ENCODE data around the gene PHACTR1. TPM values are rescaled to one million over a fixed set of nuclear protein-coding genes. Genes with fewer than 3 reads are reported as not detected.

PHACTR1 gene
- total and polyA plus RNA-seq, 7 donors, result 0.60 to 7.5 (median 3.7) TPM

GRCh38 chr6:13288481-13288880 is 571.9 kb downstream of the PHACTR1 start:
- Histone ChIP-seq H3K4me3 (no peak overlapping the region), H3K27ac (no peak overlapping the region), H3K4me1 (no peaks in the 10 kb centered on the region), H3K27me3 (no peaks in the 10 kb centered on the region), H3K9me3 (peaks cover 0 to 12% (median 5%) of the 10 kb centered on the region in 4 donors), H3K36me3 (peaks cover 0 to 15% (median 3%) of the 10 kb centered on the region in 4 donors)
- WGBS, 2 donors, result 88 to 96% methylated on average over 9 of the region's 9 CpGs
- TF ChIP-seq POLR2A (IDR thresholded peaks at IDR 0.05) (no peak), POLR2AphosphoS5 (IDR thresholded peaks at IDR 0.05) (no peak), EP300 (IDR thresholded peaks at IDR 0.05) (no peak)
- TF ChIP-seq, protein P1, sequence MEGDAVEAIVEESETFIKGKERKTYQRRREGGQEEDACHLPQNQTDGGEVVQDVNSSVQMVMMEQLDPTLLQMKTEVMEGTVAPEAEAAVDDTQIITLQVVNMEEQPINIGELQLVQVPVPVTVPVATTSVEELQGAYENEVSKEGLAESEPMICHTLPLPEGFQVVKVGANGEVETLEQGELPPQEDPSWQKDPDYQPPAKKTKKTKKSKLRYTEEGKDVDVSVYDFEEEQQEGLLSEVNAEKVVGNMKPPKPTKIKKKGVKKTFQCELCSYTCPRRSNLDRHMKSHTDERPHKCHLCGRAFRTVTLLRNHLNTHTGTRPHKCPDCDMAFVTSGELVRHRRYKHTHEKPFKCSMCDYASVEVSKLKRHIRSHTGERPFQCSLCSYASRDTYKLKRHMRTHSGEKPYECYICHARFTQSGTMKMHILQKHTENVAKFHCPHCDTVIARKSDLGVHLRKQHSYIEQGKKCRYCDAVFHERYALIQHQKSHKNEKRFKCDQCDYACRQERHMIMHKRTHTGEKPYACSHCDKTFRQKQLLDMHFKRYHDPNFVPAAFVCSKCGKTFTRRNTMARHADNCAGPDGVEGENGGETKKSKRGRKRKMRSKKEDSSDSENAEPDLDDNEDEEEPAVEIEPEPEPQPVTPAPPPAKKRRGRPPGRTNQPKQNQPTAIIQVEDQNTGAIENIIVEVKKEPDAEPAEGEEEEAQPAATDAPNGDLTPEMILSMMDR (IDR thresholded peaks at IDR 0.05), result no peak
- DNase-seq, result no peak
- intact Hi-C loops (cut with DNase I), result no loop called here

DNA sequence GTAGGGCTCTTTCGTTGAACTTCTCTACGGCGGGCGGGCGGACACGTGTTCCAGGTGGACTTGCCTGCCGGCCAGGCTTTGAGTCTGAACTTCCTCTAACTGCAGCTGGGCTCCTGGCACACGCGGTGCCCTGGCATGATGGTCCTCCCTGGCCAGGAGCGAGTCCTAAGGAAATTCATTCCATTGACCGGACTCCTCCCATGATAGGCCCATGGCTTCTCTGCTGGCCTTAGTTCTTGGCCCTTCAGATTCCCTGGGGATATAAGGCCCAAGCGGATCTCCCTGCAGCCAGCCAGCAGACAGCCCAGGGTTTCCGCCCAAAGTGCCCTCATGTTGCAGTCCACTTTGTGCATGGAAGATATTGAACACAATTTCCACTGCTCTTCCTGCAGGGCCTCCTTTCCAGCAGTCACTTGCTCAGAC is 572.4 kb downstream of the PHACTR1 start:
- Histone ChIP-seq H3K36me3 (peaks cover 4 to 18% (median 8%) of the 10 kb centered on the region in 4 donors), H3K9me3 (peaks cover 0 to 12% (median 5%) of the 10 kb centered on the region in 4 donors), H3K4me3 (no peak overlapping the region), H3K27ac (no peak overlapping the region), H3K4me1 (no peaks in the 10 kb centered on the region), H3K27me3 (no peaks in the 10 kb centered on the region)
- no peak for TF ChIP-seq EP300 (IDR thresholded peaks at IDR 0.05)
- TF ChIP-seq POLR2A (IDR thresholded peaks at IDR 0.05), result no peak
- TF ChIP-seq POLR2AphosphoS5 (IDR thresholded peaks at IDR 0.05), result no peak
- TF ChIP-seq, protein P1 (IDR thresholded peaks at IDR 0.05), result no peak
- WGBS, 2 donors, result 89% methylated on average over 13 of the region's 13 CpGs
- intact Hi-C loops (cut with DNase I), result no loop called here
- no peak for DNase-seq

- Histone ChIP-seq H3K4me3 (no peak overlapping the region), H3K27me3 (no peaks in the 10 kb centered on the region), H3K4me1 (no peaks in the 10 kb centered on the region), H3K36me3 (peaks cover 9 to 27% (median 15%) of the 10 kb centered on the region in 4 donors), H3K27ac (no peak overlapping the region), H3K9me3 (peaks cover 0 to 12% (median 5%) of the 10 kb centered on the region in 4 donors)
- TF ChIP-seq POLR2AphosphoS5 (IDR thresholded peaks at IDR 0.05), result no peak
- no peak for TF ChIP-seq EP300 (IDR thresholded peaks at IDR 0.05)
- TF ChIP-seq POLR2A (IDR thresholded peaks at IDR 0.05), result no peak
- intact Hi-C loops (cut with DNase I), result no loop called here
- DNase-seq, result no peak
- 19 to 67% methylated on average over 9 of the region's 9 CpGs for WGBS, 2 donors
These were observed 573.3 kb downstream of the PHACTR1 start for GRCh38 chr6:13289789-13290318.

DNA sequence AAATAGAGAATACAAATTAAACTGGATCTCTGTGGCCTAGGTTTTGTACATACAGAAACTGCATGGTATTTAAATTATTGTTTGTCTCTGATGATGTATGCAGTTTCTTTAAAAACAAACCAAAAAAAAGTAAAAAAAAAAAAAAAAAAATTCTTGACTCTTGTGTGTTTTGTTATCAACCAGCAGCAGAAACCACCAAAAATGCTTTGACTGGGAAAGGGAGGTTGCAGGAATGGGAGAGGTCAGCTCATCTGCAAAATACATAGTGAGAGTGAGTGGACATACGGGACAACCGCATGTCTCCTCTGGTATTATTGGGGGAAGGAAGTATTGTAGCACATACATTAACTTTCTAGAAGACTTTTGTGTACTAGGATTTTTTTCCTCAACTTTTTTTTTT is 573.8 kb downstream of the PHACTR1 start:
- TF ChIP-seq POLR2AphosphoS5 (IDR thresholded peaks at IDR 0.05), result no peak
- no peaks in the 10 kb centered on the region for H3K27me3 ChIP-seq
- 84 to 97% methylated on average over 2 of the region's 2 CpGs for whole genome bisulfite sequencing, 2 donors

GRCh38 chr6:13292774-13293173 is 576.2 kb downstream of the PHACTR1 start:
- 86 to 96% methylated on average over 9 of the region's 9 CpGs for WGBS, 2 donors
- intact Hi-C loops (cut with DNase I), result no loop called here
- Histone ChIP-seq H3K27ac (no peak overlapping the region), H3K4me3 (no peak overlapping the region), H3K4me1 (no peaks in the 10 kb centered on the region), H3K27me3 (no peaks in the 10 kb centered on the region), H3K9me3 (peaks cover 0 to under 1% (median 0%) of the 10 kb centered on the region in 4 donors), H3K36me3 (peaks cover 9 to 50% (median 15%) of the 10 kb centered on the region in 4 donors)
- DNase-seq, result no peak
- TF ChIP-seq EP300 (IDR thresholded peaks at IDR 0.05) (no peak), POLR2AphosphoS5 (IDR thresholded peaks at IDR 0.05) (no peak), POLR2A (IDR thresholded peaks at IDR 0.05) (no peak)
- TF ChIP-seq, protein P1 (IDR thresholded peaks at IDR 0.05), result no peak

More for the DNA sequence above, 573.8 kb downstream of the PHACTR1 start:
- Histone ChIP-seq H3K9me3 (peaks cover 0 to 12% (median 5%) of the 10 kb centered on the region in 4 donors), H3K4me1 (no peaks in the 10 kb centered on the region), H3K27ac (no peak overlapping the region), H3K36me3 (peaks cover 9 to 32% (median 15%) of the 10 kb centered on the region in 4 donors), H3K4me3 (no peak overlapping the region)
- no peak for DNase-seq
- intact Hi-C loops (cut with DNase I), result no loop called here
